ENCODE data around the gene ANKMY1.

- TF ChIP-seq, protein P1, sequence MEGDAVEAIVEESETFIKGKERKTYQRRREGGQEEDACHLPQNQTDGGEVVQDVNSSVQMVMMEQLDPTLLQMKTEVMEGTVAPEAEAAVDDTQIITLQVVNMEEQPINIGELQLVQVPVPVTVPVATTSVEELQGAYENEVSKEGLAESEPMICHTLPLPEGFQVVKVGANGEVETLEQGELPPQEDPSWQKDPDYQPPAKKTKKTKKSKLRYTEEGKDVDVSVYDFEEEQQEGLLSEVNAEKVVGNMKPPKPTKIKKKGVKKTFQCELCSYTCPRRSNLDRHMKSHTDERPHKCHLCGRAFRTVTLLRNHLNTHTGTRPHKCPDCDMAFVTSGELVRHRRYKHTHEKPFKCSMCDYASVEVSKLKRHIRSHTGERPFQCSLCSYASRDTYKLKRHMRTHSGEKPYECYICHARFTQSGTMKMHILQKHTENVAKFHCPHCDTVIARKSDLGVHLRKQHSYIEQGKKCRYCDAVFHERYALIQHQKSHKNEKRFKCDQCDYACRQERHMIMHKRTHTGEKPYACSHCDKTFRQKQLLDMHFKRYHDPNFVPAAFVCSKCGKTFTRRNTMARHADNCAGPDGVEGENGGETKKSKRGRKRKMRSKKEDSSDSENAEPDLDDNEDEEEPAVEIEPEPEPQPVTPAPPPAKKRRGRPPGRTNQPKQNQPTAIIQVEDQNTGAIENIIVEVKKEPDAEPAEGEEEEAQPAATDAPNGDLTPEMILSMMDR (conservative IDR thresholded peaks at IDR 0.05; ENCODE audit: low read depth in 2 of 2): no peak
- TF ChIP-seq POLR2AphosphoS5 (IDR thresholded peaks at IDR 0.05; ENCODE audit: low read depth): no peak
- TF ChIP-seq, protein P2, sequence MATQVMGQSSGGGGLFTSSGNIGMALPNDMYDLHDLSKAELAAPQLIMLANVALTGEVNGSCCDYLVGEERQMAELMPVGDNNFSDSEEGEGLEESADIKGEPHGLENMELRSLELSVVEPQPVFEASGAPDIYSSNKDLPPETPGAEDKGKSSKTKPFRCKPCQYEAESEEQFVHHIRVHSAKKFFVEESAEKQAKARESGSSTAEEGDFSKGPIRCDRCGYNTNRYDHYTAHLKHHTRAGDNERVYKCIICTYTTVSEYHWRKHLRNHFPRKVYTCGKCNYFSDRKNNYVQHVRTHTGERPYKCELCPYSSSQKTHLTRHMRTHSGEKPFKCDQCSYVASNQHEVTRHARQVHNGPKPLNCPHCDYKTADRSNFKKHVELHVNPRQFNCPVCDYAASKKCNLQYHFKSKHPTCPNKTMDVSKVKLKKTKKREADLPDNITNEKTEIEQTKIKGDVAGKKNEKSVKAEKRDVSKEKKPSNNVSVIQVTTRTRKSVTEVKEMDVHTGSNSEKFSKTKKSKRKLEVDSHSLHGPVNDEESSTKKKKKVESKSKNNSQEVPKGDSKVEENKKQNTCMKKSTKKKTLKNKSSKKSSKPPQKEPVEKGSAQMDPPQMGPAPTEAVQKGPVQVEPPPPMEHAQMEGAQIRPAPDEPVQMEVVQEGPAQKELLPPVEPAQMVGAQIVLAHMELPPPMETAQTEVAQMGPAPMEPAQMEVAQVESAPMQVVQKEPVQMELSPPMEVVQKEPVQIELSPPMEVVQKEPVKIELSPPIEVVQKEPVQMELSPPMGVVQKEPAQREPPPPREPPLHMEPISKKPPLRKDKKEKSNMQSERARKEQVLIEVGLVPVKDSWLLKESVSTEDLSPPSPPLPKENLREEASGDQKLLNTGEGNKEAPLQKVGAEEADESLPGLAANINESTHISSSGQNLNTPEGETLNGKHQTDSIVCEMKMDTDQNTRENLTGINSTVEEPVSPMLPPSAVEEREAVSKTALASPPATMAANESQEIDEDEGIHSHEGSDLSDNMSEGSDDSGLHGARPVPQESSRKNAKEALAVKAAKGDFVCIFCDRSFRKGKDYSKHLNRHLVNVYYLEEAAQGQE (IDR thresholded peaks at IDR 0.05; ENCODE audit: unreplicated experiment): no peak
- TF ChIP-seq ZNF114 (CRISPR knock-in tag; IDR thresholded peaks at IDR 0.05): no peak
- no peak for TF ChIP-seq EZH2 (IDR thresholded peaks at IDR 0.05; ENCODE audit: low read depth, unreplicated experiment)
- TF ChIP-seq EZH2phosphoT487 (IDR thresholded peaks at IDR 0.05; ENCODE audit: unreplicated experiment): no peak
- TF ChIP-seq CREB1 (CRISPR knock-in tag; IDR thresholded peaks at IDR 0.05; ENCODE audit: low read depth): no peak
- TF ChIP-seq, protein P3, sequence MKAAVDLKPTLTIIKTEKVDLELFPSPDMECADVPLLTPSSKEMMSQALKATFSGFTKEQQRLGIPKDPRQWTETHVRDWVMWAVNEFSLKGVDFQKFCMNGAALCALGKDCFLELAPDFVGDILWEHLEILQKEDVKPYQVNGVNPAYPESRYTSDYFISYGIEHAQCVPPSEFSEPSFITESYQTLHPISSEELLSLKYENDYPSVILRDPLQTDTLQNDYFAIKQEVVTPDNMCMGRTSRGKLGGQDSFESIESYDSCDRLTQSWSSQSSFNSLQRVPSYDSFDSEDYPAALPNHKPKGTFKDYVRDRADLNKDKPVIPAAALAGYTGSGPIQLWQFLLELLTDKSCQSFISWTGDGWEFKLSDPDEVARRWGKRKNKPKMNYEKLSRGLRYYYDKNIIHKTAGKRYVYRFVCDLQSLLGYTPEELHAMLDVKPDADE (IDR thresholded peaks at IDR 0.05): no peak
- no peak for TF ChIP-seq JUNB (IDR thresholded peaks at IDR 0.05; ENCODE audit: unreplicated experiment)
- no peak for TF ChIP-seq NANOG (IDR thresholded peaks at IDR 0.05; ENCODE audit: borderline replicate concordance)
- no peak for TF ChIP-seq STAT1 (IDR thresholded peaks at IDR 0.05; ENCODE audit: unreplicated experiment)
- TF ChIP-seq ZNF331 (CRISPR knock-in tag; IDR thresholded peaks at IDR 0.05; ENCODE audit: low read depth): no peak
- TF ChIP-seq ZNF462 (CRISPR knock-in tag; IDR thresholded peaks at IDR 0.05): no peak
Measured at GRCh38 chr2:240596491-240596931, 38.7 kb upstream of the ANKMY1 start.
